OCI-LY3 (cell line): ENCODE data around the gene PUM1.

ENCODE experiments used
- EZH2phosphoT487 ChIP-seq: fragments of 200-600 bp; shearing (Covaris generic); IDR thresholded peaks from 2 replicates; pipeline ENCODE4 v1.6.1; 2018; ENCODE audit warnings: antibody characterized with exemption, mixed run types, low read depth
- TF ChIP-seq, protein P1 (sequence below): fragments of 200-600, 300-600 bp; sonication (generic); IDR thresholded peaks from 2 replicates; pipeline ENCODE4 v1.5.1; 2014; ENCODE audit warnings: antibody characterized with exemption, low read length, low read depth

DNA sequence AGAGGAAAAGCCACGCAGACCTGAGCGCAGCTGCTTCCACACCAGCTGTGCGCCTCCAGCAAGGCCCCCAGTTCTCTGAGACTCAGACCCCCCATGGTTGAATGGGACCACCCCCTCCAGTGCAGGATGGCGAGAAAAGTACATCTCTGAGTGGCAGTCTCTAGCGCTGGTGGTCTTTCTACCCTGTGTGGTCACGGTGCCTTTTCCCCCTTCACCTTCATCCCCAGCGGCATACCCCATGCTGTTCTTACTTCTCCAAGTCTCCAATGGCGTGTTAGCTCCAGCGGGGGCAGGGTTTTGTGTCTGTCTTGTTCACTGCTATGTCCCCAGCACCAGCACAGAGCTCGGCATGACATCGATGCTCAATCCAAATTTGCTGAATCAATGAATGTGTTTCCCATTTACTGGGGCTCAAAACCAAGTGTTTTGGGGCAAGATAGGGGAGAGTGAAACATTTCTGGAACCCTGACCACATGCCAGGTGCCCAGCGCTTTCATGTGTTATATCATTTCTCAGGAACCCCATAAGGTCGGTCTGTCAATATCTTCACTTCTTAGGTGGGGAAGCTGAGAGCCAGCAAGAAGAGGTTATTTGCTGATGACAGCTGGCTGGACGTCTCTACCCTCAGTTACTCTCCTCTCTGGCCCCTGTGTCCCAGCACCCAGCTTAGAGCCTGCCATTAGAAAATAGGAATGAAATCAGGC, 156.0 kb downstream of the PUM1 start:
- TF ChIP-seq, protein P1, sequence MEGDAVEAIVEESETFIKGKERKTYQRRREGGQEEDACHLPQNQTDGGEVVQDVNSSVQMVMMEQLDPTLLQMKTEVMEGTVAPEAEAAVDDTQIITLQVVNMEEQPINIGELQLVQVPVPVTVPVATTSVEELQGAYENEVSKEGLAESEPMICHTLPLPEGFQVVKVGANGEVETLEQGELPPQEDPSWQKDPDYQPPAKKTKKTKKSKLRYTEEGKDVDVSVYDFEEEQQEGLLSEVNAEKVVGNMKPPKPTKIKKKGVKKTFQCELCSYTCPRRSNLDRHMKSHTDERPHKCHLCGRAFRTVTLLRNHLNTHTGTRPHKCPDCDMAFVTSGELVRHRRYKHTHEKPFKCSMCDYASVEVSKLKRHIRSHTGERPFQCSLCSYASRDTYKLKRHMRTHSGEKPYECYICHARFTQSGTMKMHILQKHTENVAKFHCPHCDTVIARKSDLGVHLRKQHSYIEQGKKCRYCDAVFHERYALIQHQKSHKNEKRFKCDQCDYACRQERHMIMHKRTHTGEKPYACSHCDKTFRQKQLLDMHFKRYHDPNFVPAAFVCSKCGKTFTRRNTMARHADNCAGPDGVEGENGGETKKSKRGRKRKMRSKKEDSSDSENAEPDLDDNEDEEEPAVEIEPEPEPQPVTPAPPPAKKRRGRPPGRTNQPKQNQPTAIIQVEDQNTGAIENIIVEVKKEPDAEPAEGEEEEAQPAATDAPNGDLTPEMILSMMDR: no peak
- no peak for TF ChIP-seq EZH2phosphoT487
